Stimulated activated naive CD8-positive, alpha-beta T cell treated with anti-CD3 and anti-CD28 coated beads, Interleukin-15, Interleukin-2, amounts not matched to agents 100 U/mL and 50 U/mL, for 24 hours (primary cell): ENCODE measurements around the gene SYCE1L.
A peak's percentile ranks its signal among the peaks of the same experiment; 100 is the strongest.
"Not testable (repeated sequence)": the region's sequence is repeated elsewhere in the genome, so short reads cannot be mapped to it uniquely, and the experiment has no call there.

Experiments used
- ATAC-seq: fragments of 150-1000 bp; cut with Tn5 transposase; one replicate; pipeline ENCODE4 v1.10.0; 2021
- DNase-seq: peaks from one replicate; pipeline ENCODE4 v3.0.0; 2021

Gene SYCE1L

DNA sequence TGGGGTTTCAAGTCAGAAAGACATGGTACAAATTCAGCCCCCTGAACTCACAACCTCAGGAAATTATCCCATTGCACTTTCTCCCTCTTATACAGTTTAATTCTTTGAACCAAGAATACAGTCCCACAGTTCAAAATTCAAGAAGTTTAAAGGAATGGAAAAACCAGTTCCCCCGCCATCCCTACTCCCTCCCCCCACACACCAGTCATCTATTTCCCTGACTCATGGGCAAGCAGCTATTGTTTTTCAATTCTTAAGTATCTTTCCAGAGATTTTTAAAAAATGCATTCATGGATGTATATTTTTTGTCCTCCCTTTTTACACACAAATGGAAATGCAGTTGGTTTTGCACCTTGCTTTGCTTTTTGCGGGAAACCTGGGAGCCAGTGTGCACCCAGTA, 7.3 kb downstream of the SYCE1L start:
- DNase-seq, result no peak

DNA sequence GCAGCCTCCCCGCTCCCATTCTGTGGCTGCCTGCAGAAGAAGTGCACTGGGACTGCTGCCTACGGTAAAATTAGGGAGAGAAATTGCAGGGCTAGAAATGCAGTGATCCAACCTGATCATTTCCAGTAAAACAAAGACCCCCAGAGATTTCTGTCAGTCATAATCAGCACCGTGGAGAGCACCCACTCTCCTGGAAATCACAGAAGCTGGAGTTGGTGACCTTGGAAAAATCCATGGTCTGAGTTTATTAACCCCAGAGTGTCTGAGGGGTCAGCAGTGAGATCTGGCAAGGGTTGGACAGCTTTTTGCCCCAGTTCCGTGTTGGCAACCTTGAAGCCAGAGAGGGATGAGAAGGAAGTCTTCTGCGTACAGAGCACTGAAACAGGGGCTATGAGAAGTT, 7.8 kb downstream of the SYCE1L start:
- DNase-seq, result no peak

More for the DNA sequence above, 7.3 kb downstream of the SYCE1L start:
- ATAC-seq, result no peak

DNA sequence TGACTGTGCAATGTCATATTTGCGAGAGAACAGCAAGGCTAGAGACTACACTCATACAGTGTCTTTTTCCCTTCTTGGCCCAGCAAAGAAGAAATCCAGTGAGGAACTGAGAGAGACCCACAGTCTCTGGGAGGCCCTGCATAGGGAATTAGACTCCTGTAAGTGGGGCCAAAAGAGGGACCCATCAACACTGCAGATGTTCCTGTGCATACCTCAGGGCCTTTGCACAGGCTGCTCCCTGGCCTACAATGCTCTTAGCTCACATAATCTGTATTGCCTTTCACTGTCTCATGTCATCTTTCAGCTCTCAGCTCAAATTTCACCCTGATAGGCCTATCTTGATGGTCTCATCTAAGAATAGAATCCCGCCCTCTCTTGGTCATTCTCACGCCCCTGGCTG, 9.2 kb downstream of the SYCE1L start:
- DNase-seq (no peak), ATAC-seq (no peak)

More for the DNA sequence above, 7.8 kb downstream of the SYCE1L start:
- no peak for ATAC-seq

GRCh38 chr16:77211880-77212740, 12.9 kb downstream of the SYCE1L start:
- peak; percentile 65 for ATAC-seq
- DNase-seq, result peak; percentile 75

DNA sequence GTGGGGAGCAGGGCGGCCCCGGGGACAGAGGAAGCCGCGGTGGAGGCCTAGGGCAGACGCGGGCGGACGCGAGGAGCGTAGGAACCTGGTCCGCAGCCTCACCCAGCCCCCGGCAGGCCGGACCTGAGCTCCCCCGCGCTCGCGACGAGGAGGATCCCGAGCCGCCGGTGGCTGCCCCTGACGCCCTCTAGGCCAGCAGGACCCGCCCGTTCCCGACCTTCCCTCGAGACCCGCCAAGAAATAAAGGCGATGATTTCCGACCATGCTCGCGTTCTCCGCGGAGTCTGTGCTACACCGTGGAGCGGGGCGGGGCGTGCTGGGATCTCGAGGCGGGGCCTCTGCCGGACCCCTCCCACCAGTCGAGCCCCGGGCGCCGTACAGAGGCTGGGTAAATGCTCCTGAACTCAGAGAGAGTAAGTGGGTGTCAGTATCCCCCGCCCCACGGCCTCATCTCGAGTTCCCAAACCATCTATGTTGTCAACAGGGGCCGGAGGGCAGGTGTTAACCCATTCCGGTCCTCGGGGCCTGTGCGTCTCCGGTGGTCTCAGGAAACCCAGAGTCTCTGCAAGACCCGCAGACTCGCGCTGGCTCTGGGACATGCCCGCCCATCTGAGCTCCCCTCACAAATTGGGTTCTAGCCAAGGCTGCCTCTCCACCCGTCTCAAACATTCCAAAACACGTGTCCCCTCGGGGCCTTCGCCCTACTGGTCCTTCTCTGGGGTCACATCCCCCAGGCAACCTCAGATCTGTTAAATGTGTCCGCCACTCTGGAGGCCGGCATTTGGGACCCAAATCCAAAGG, 13.7 kb downstream of the SYCE1L start:
- ATAC-seq (peak; percentile 81), DNase-seq (peak; percentile 83)

DNA sequence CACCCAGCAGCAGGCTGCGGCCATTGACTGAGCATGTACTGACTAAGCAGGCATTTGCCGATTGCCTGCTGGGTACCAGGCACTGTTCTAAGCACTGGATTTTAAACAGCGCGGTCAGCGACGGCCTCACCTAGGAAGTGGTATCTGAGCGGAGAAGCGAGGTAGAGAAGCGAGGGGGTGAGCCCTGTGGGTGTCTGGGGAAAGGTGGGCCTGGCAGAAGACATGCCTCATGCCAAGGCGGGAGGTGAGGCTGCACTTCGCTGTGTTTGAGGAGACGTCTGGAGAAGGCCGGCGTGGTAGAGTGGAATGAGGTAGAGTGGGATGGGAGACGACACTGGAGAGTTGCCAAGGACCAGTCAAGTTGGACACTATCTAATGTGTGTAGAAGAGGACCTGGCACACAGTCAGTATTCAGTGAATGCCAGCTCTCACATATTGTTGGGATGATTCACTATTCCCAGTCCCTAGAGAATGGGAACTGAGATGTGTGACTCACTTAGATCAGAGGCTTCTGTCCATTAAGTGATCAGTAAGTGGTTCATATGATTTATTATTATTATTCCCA, 14.4 kb downstream of the SYCE1L start:
- ATAC-seq (no peak), DNase-seq (no peak)

GRCh38 chr16:77214411-77215138, 15.4 kb downstream of the SYCE1L start:
- DNase-seq, result no peak

GRCh38 chr16:77219437-77219836, 20.2 kb downstream of the SYCE1L start:
- ATAC-seq (no peak), DNase-seq (no peak)

More at GRCh38 chr16:77214411-77215138, 15.4 kb downstream of the SYCE1L start:
- no peak for ATAC-seq

DNA sequence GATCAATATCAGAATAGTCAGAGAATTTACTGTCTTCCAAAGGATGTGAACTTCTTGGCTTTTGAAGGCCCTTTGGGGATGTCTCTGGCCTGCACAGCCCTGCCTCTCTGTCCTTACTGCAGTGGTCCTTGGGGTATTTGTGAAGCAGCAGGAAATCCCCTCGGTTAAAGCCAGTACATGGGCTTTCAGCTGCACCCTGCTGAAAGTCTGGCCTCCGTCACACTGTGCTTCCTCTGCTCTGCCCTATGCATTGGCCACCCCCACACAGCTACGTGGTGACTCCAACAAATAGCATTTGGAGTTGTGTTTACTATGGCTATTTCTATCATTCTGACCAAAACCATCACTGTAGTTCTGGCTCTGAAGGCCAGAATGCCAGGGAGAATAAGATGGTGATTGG, 21.2 kb downstream of the SYCE1L start:
- ATAC-seq (no peak), DNase-seq (no peak)

GRCh38 chr16:77221482-77221881, 22.3 kb downstream of the SYCE1L start:
- ATAC-seq (no peak), DNase-seq (no peak)

GRCh38 chr16:77223184-77223583, 24.0 kb downstream of the SYCE1L start:
- DNase-seq, result peak; percentile 40
- ATAC-seq, result no peak

DNA sequence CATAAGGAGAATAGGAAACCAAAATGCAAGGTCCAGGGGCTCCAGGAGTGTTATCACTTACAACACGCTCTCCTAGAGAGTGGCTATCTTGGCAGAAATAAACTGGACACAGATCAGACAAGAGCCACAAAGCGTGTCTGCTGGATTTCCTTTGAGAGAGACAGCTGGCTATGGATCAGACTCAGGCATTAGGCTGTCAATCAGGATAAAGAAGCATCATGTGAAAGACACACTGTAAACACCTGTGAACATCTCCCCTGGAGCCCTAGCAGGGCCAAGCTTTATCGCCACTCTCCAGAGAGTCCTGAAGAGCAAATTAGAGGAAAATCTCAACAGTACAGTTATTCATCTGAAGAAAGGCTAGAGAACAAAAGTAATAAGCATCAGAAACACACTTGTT, 26.0 kb downstream of the SYCE1L start:
- no peak for DNase-seq
- ATAC-seq, result no peak

DNA sequence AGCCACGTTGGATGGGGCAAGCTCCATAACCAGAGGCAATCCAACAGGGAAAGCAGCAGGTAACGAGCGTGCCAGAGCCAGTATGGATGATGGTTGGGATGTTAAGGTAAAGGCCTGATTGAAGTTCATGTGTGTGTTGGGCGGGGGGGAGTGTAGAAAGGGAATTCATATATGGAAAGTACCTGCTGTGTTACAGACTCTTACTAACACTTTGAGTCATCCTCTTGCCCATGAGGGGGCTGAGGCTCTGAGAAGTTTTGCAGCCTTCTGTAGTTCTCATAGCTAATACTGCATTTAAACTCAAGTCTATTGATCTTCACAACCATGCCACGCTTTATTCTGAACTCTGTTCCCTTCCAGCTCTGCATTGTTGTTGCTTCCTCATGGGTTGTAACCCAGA, 28.5 kb downstream of the SYCE1L start:
- ATAC-seq (peak; percentile 65), DNase-seq (no peak)

GRCh38 chr16:77231047-77231446, 31.8 kb downstream of the SYCE1L start:
- ATAC-seq (no peak), DNase-seq (no peak)

- no peak for DNase-seq
- no peak for ATAC-seq
Observed at GRCh38 chr16:77233799-77234519, 34.8 kb downstream of the SYCE1L start.

- ATAC-seq, result no peak
- DNase-seq, result no peak
Observed at GRCh38 chr16:77234611-77235010, 35.4 kb downstream of the SYCE1L start.

- DNase-seq, result peak; percentile 87
- ATAC-seq, result peak; percentile 96
Observed at GRCh38 chr16:77236063-77236511, 36.9 kb downstream of the SYCE1L start.

GRCh38 chr16:77238593-77238992, 39.4 kb downstream of the SYCE1L start:
- ATAC-seq (no peak), DNase-seq (no peak)

DNA sequence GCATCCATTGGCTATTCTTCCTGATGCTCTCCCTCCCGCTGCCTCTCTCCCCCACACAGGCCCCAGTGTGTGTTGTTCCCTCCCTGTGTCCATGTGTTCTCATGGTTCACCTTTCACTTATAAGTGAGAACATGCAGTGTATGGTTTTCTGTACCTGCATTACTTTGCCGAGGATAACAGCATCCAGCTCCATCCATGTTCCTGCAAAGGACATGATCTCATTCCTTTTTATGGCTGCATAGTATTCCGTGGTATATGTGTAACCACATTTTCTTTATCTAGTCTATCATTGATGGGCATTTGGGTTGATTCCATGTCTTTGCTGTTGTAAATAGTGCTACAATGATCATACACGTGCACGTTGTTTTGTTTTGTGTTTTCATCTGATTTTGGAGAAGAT, 43.3 kb downstream of the SYCE1L start:
- ATAC-seq, DNase-seq: not testable (repeated sequence)

GRCh38 chr16:77246150-77246549, 46.9 kb downstream of the SYCE1L start:
- DNase-seq, result no peak
- ATAC-seq, result no peak

GRCh38 chr16:77250400-77250799, 51.2 kb downstream of the SYCE1L start:
- DNase-seq (no peak), ATAC-seq (no peak)
